B cell (primary cell): Measurements from ENCODE around the gene MTUS2. TPM values are rescaled to one million over a fixed set of nuclear protein-coding genes. Genes with fewer than 3 reads are reported as not detected.

Source experiments
- ATAC-seq: fragments of 200-7000 bp; cut with Tn5 transposase; one replicate; pipeline ENCODE4 v1.10.0; 2021; ENCODE audit warnings: low read depth, mild to moderate bottlenecking, moderate number of reproducible peaks, moderate library complexity
- CTCF ChIA-PET: fragments of 350-600 bp; sonication (Branson Sonifier 250); formaldehyde crosslinking; loops from one replicate; lab custom pipeline; 2021; ENCODE audit warnings: antibody characterized with exemption, inconsistent platforms; lab: Charles Lee
- POLR2A ChIA-PET: fragments of 350-600 bp; sonication (Branson Sonifier 250); formaldehyde crosslinking; loops from one replicate; lab custom pipeline; 2021; ENCODE audit warnings: antibody characterized with exemption; lab: Charles Lee
- DNase-seq: peaks from one replicate; pipeline ENCODE4 v3.0.0; 2013
- H2AFZ ChIP-seq: 2 replicates; pipeline ENCODE4 v1.6.1; 2012; ENCODE audit warnings: mild to moderate bottlenecking, low read depth, low read length; ENCODE audit not compliant: insufficient read depth, poor library complexity, severe bottlenecking
- H3K27ac ChIP-seq, 2 donors: 1 replicate in 1 of 2; 2 replicates in 1 of 2; pipeline ENCODE4 v1.5.1; 2012 to 2013; ENCODE audit warnings: low read length in 2 of 2, mild to moderate bottlenecking in 2 of 2, moderate library complexity in 1 of 2
- H3K27me3 ChIP-seq, 4 experiments: fragments of 200-600 bp in 1 of 4; sonication (generic) in 1 of 4; replicated peaks in 1 of 4; 1 replicate in 2 of 4; 2 replicates in 2 of 4; pipeline versions ENCODE4 v1.6.1 to v1.7.0; 2013 to 2016; ENCODE audit warnings: low read length in 3 of 4, mild to moderate bottlenecking in 2 of 4, mixed read lengths in 1 of 4, moderate library complexity in 1 of 4; ENCODE audit not compliant: insufficient read depth in 4 of 4, control insufficient read depth in 3 of 4; ENCODE audit errors: control extremely low read depth in 1 of 4
- H3K36me3 ChIP-seq, 2 experiments: replicated peaks in 1 of 2; 1 replicate in 1 of 2; 2 replicates in 1 of 2; pipeline versions ENCODE4 v1.6.1 to v1.7.1; 2013; ENCODE audit warnings: low read length in 1 of 2; ENCODE audit not compliant: insufficient read depth in 2 of 2, control insufficient read depth in 1 of 2; ENCODE audit errors: control extremely low read depth in 1 of 2, extremely low read depth in 1 of 2
- H3K4me1 ChIP-seq, 2 donors: fragments of 200-600 bp in 1 of 2; sonication (generic) in 1 of 2; 1 replicate in 1 of 2; 2 replicates in 1 of 2; pipeline versions ENCODE4 v1.5.1 to v1.6.1; 2013 to 2017; ENCODE audit warnings: low read length in 2 of 2; ENCODE audit not compliant: control insufficient read depth in 2 of 2, insufficient read depth in 2 of 2
- H3K4me2 ChIP-seq: replicated peaks from 2 replicates; pipeline ENCODE3; 2012; ENCODE audit warnings: mild to moderate bottlenecking, low read depth, low read length; ENCODE audit not compliant: poor library complexity, severe bottlenecking
- H3K4me3 ChIP-seq, 5 experiments: fragments of 200-600 bp in 1 of 5; sonication (generic) in 1 of 5; 1 replicate in 3 of 5; 2 replicates in 2 of 5; pipeline versions ENCODE4 v1.5.1 to v1.7.0; 2011 to 2016; ENCODE audit warnings: low read length in 4 of 5, mild to moderate bottlenecking in 4 of 5, low read depth in 2 of 5, control low read depth in 1 of 5, moderate library complexity in 1 of 5; ENCODE audit not compliant: insufficient read depth in 1 of 5; ENCODE audit errors: control extremely low read depth in 1 of 5, extremely low read depth in 1 of 5
- H3K79me2 ChIP-seq: fragments of 200-600 bp; sonication (generic); one replicate; pipeline ENCODE4 v1.6.0; 2016; ENCODE audit warnings: low read length; ENCODE audit not compliant: control insufficient read depth, insufficient read depth
- H3K9ac ChIP-seq: fragments of 200-600 bp; sonication (generic); 2 replicates; pipeline ENCODE4 v1.6.1; 2017; ENCODE audit warnings: mild to moderate bottlenecking, low read length, moderate library complexity
- H3K9me3 ChIP-seq, 3 donors: one replicate each; pipeline versions ENCODE4 v1.6.1 to v1.7.1; 2013; ENCODE audit warnings: low read length in 2 of 3; ENCODE audit not compliant: control insufficient read depth in 2 of 3, insufficient read depth in 1 of 3; ENCODE audit errors: control extremely low read depth in 1 of 3
- H4K20me1 ChIP-seq: 2 replicates; pipeline ENCODE4 v1.6.0; 2012; ENCODE audit warnings: mild to moderate bottlenecking, low read length; ENCODE audit not compliant: insufficient read depth, control insufficient read depth, poor library complexity, severe bottlenecking
- H3K27ac Mint-ChIP-seq: one replicate; pipeline ENCODE4 v1.8.0; 2021; ENCODE audit warnings: mixed read lengths
- H3K27me3 Mint-ChIP-seq: one replicate; pipeline ENCODE4 v1.8.0; 2021; ENCODE audit warnings: mixed read lengths
- H3K4me1 Mint-ChIP-seq: one replicate; pipeline ENCODE4 v1.8.0; 2021; ENCODE audit warnings: mixed read lengths
- H3K4me3 Mint-ChIP-seq: one replicate; pipeline ENCODE4 v1.8.0; 2021; ENCODE audit warnings: mixed read lengths
- H3K9me3 Mint-ChIP-seq: one replicate; pipeline ENCODE4 v1.8.0; 2022; ENCODE audit warnings: mixed read lengths; ENCODE audit not compliant: insufficient read depth
- CTCF ChIP-seq: fragments of 200-600 bp; IDR thresholded peaks from one replicate; pipeline ENCODE4 v1.8.0; 2022; ENCODE audit warnings: antibody characterized with exemption, mild to moderate bottlenecking
- EZH2 ChIP-seq: IDR thresholded peaks from 2 replicates; pipeline ENCODE4 v1.6.1; 2012; ENCODE audit warnings: borderline replicate concordance, low read depth, mild to moderate bottlenecking, moderate library complexity, low read length; ENCODE audit not compliant: insufficient read depth, poor library complexity, severe bottlenecking
- WGBS: methylation state at CpG from one replicate; pipeline ENCODE4 v1.1.5; 2013; ENCODE audit warnings: missing lambda C conversion rate; ENCODE audit not compliant: insufficient coverage; 5-methylcytosine and 5-hydroxymethylcytosine counted together
- intact Hi-C: fragments of 100-400 bp; cut with micrococcal nuclease; formaldehyde crosslinking; loops from one replicate; pipeline ENCODE4 v1.10.0; 2022
- polyA plus RNA-seq: library from polyadenylated mRNA; depleted of rRNA; stranded (reverse); fragments of >200 nt; gene quantifications from 2 replicates; pipeline ENCODE4 v1.2.3, GENCODE V29; 2012
- total RNA-seq, 2 donors: library from RNA; stranded (reverse); fragments of 120-200 nt in 1 of 2; gene quantifications; 1 replicate in 1 of 2; 2 replicates in 1 of 2; pipeline versions ENCODE4 v1.2.3 to v1.2.4, GENCODE V29; 2013 to 2022

The MTUS2 gene
- total and polyA plus RNA-seq, 2 donors (not counting 1 experiment from before 2014, with no cell fraction given), result 0.12 TPM; not detected in 1

GRCh38 chr13:28859717-28860116, 39.6 kb downstream of the MTUS2 start:
- intact Hi-C loops, result no loop called here
- Histone ChIP-seq H4K20me1 (no peaks in the 10 kb centered on the region), H3K4me2 (no peak overlapping the region), H3K36me3 (no peaks in the 10 kb centered on the region), H3K9me3 (no peaks in the 10 kb centered on the region), H3K9ac (no peak overlapping the region), H2AFZ (no peak overlapping the region), H3K79me2 (no peaks in the 10 kb centered on the region), H3K27me3 (peaks cover 0 to 6% (median 1%) of the 10 kb centered on the region in 4 experiments), H3K4me3 (no peak overlapping the region), H3K4me1 (no peaks in the 10 kb centered on the region), H3K27ac (no peak overlapping the region)
- no peak overlapping the region for H3K4me3 Mint-ChIP-seq
- no peaks in the 10 kb centered on the region for H3K9me3 Mint-ChIP-seq
- H3K27ac Mint-ChIP-seq, result no peak overlapping the region
- WGBS, result no CpG with 5 or more reads among the region's 2 CpGs
- H3K4me1 Mint-ChIP-seq, result no peaks in the 10 kb centered on the region
- no peak for TF ChIP-seq EZH2
- no peak for TF ChIP-seq CTCF
- DNase-seq, result no peak
- CTCF ChIA-PET, result no interaction called here
- no peak for ATAC-seq
- POLR2A ChIA-PET, result no interaction called here
- H3K27me3 Mint-ChIP-seq, result peaks cover 10% of the 10 kb centered on the region

GRCh38 chr13:28864544-28864943, 44.4 kb downstream of the MTUS2 start:
- Histone ChIP-seq H3K4me1 (no peaks in the 10 kb centered on the region), H3K27me3 (peaks cover 0 to 6% (median 0%) of the 10 kb centered on the region in 4 experiments), H3K4me2 (no peak overlapping the region), H2AFZ (no peak overlapping the region), H4K20me1 (no peaks in the 10 kb centered on the region), H3K9me3 (no peaks in the 10 kb centered on the region), H3K36me3 (no peaks in the 10 kb centered on the region), H3K4me3 (no peak overlapping the region), H3K9ac (no peak overlapping the region), H3K79me2 (no peaks in the 10 kb centered on the region), H3K27ac (no peak overlapping the region)
- no peaks in the 10 kb centered on the region for H3K4me1 Mint-ChIP-seq
- H3K27me3 Mint-ChIP-seq, result peaks cover 20% of the 10 kb centered on the region
- DNase-seq, result no peak
- TF ChIP-seq EZH2, result no peak
- TF ChIP-seq CTCF, result no peak
- CTCF ChIA-PET, result no interaction called here
- POLR2A ChIA-PET, result no interaction called here
- no peak overlapping the region for H3K4me3 Mint-ChIP-seq
- no CpG with 5 or more reads among the region's 1 CpG for WGBS
- intact Hi-C loops, result no loop called here
- H3K27ac Mint-ChIP-seq, result no peak overlapping the region
- no peaks in the 10 kb centered on the region for H3K9me3 Mint-ChIP-seq
- no peak for ATAC-seq
